DND-41 (cell line): ENCODE results near the gene OSBP2.

Experiments
- ATAC-seq: fragments of 200-7000 bp; cut with Tn5 transposase; 3 replicates; pipeline ENCODE4 v1.9.1; 2021; ENCODE audit warnings: low read depth; ENCODE audit not compliant: insufficient read depth
- DNase-seq: peaks from one replicate; pipeline ENCODE4 v3.0.0-alpha.2; 2020
- H2AFZ ChIP-seq: 2 replicates; pipeline ENCODE4 v1.6.0; 2012; ENCODE audit warnings: low read depth, low read length
- H3K27ac ChIP-seq: 2 replicates; pipeline ENCODE4 v1.5.1; 2012; ENCODE audit warnings: low read length, inconsistent platforms
- H3K27me3 ChIP-seq: fragments of 200-600 bp; sonication (generic); 2 replicates; pipeline ENCODE4 v1.6.0; 2012; ENCODE audit warnings: low read length, mild to moderate bottlenecking, inconsistent platforms; ENCODE audit not compliant: insufficient read depth, poor library complexity
- H3K36me3 ChIP-seq: 2 replicates; pipeline ENCODE4 v1.5.1; 2012; ENCODE audit warnings: low read length, inconsistent platforms; ENCODE audit not compliant: insufficient read depth
- H3K4me1 ChIP-seq: 2 replicates; pipeline ENCODE4 v1.5.1; 2012; ENCODE audit warnings: mild to moderate bottlenecking, low read length; ENCODE audit not compliant: insufficient read depth
- H3K4me2 ChIP-seq: 2 replicates; pipeline ENCODE4 v1.6.0; 2012; ENCODE audit warnings: mild to moderate bottlenecking, moderate library complexity, low read length, inconsistent platforms; ENCODE audit not compliant: insufficient read depth
- H3K4me3 ChIP-seq, 2 experiments: fragments of 200-600 bp in 1 of 2; shearing (Covaris generic) in 1 of 2; 2 replicates each; pipeline ENCODE4 v1.5.1; 2012 to 2016; ENCODE audit warnings: inconsistent platforms in 2 of 2, low read length in 2 of 2, mild to moderate bottlenecking in 2 of 2, low read depth in 1 of 2, moderate library complexity in 1 of 2
- H3K79me2 ChIP-seq: 2 replicates; pipeline ENCODE4 v1.6.0; 2012; ENCODE audit warnings: low read length, inconsistent platforms; ENCODE audit not compliant: insufficient read depth
- H3K9ac ChIP-seq: 2 replicates; pipeline ENCODE4 v1.6.0; 2012; ENCODE audit warnings: low read depth, mild to moderate bottlenecking, inconsistent platforms, low read length, moderate library complexity
- H3K9me3 ChIP-seq: 2 replicates; pipeline ENCODE4 v1.5.1; 2012; ENCODE audit warnings: low read length, moderate library complexity, mild to moderate bottlenecking, inconsistent platforms; ENCODE audit not compliant: insufficient read depth, severe bottlenecking
- H4K20me1 ChIP-seq: 2 replicates; pipeline ENCODE4 v1.6.0; 2012; ENCODE audit warnings: low read length; ENCODE audit not compliant: insufficient read depth
- CTCF ChIP-seq: IDR thresholded peaks from 2 replicates; pipeline ENCODE4 v1.5.1; 2012; ENCODE audit warnings: borderline replicate concordance, low read length, moderate library complexity, mild to moderate bottlenecking; ENCODE audit not compliant: poor library complexity, severe bottlenecking; ENCODE audit errors: extremely low read depth
- EZH2 ChIP-seq: IDR thresholded peaks from 3 replicates; pipeline ENCODE4 v1.6.1; 2012; ENCODE audit warnings: borderline replicate concordance, low read depth, mild to moderate bottlenecking, moderate library complexity, low read length, inconsistent platforms; ENCODE audit not compliant: severe bottlenecking

OSBP2 gene

GRCh38 chr22:30795118-30795517, 100.4 kb downstream of the OSBP2 start:
- no peak overlapping the region for H3K4me2 ChIP-seq
- no peak overlapping the region for H2AFZ ChIP-seq
- H3K9me3 ChIP-seq: no peaks in the 10 kb centered on the region
- H3K79me2 ChIP-seq: no peaks in the 10 kb centered on the region
- H3K27ac ChIP-seq: no peak overlapping the region
- DNase-seq (no peak), ATAC-seq (no peak)
- H3K27me3 ChIP-seq: no peaks in the 10 kb centered on the region
- H3K4me1 ChIP-seq: no peaks in the 10 kb centered on the region
- TF ChIP-seq EZH2 (no peak), CTCF (no peak)
- no peaks in the 10 kb centered on the region for H4K20me1 ChIP-seq
- H3K9ac ChIP-seq: no peak overlapping the region
- H3K36me3 ChIP-seq: no peaks in the 10 kb centered on the region
- no peak overlapping the region for H3K4me3 ChIP-seq

DNA sequence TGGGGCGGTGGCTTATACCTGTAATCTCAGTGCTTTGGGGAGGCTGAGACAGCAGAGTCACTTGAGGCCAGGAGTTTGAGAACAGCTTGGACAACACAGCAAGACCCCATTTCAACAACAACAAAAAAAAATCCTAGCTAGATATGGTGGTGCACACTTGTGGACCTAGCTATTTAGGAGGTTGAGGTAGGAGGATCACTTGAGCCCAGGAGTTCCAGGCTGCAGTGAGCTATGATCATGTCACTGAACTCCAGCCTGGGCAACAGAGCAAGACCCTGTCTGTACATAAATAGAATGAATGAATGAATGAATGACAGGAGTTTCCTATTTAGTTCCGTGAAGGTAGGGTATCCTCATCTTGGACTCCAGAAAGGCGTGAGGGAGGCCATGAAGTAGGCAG, 107.0 kb downstream of the OSBP2 start:
- Histone ChIP-seq H2AFZ (no peak overlapping the region), H3K27me3 (peaks cover 2% of the 10 kb centered on the region), H3K4me3 (no peak overlapping the region), H4K20me1 (peaks cover 5% of the 10 kb centered on the region), H3K4me2 (no peak overlapping the region), H3K36me3 (no peaks in the 10 kb centered on the region), H3K27ac (no peak overlapping the region), H3K9me3 (no peaks in the 10 kb centered on the region), H3K79me2 (no peaks in the 10 kb centered on the region), H3K4me1 (no peaks in the 10 kb centered on the region), H3K9ac (no peak overlapping the region)
- TF ChIP-seq EZH2 (no peak), CTCF (no peak)
- ATAC-seq: no peak
- no peak for DNase-seq

DNA sequence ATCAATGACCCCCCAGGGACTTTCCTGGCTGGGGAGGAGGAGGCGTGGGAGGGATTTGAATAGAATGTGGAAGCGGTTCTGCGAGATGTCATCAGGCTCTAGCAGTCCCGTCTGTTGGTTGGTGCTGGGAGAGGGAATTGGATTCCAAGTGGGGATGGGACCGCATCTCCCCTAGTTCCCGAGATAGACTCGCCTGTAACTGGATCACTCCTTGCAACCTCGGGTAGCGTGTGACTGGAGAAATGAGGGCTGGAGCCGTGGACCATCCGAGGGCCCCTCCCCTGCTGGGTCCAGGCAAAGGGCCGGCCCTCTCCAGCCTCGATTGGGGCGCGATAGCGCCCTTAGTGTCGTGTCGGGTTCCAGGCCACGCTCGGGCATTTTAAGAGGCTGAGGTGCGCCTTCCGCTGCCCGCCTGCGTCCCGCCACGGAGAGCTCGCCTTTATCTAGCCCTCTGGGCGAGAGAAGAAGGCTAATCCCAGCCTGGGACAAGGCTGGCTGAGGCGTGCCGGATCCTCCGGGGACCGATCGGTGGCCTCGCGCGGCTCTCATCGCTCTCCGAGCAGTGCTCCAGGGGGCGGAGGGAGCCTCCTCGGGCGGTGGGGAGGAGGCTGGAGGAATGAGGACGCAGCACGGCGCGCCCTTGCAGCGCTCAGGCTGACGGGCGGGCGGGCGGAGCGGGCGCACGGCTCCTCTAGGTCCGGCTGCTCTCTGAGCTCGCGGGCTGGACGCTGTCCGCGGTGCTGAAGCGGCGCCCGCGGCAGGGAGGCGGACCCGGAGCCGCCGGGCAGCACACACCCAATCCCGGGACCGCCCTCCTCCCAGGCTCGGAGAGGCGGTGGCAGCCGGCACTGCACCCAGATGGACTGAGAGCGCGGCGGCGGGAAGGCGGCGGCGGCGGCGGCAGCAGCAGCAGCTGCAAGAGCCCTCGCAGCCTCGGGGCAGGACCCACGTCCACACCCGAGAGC, 107.8 kb downstream of the OSBP2 start:
- no peak overlapping the region for H3K4me2 ChIP-seq
- peaks cover 2% of the 10 kb centered on the region for H3K27me3 ChIP-seq
- H3K4me3 ChIP-seq: no peak overlapping the region
- H2AFZ ChIP-seq: no peak overlapping the region
- H4K20me1 ChIP-seq: peaks cover 9% of the 10 kb centered on the region
- TF ChIP-seq CTCF (no peak), EZH2 (no peak)
- H3K9me3 ChIP-seq: no peaks in the 10 kb centered on the region
- ATAC-seq (peak; percentile 97), DNase-seq (peak; percentile 75)
- H3K36me3 ChIP-seq: no peaks in the 10 kb centered on the region
- H3K79me2 ChIP-seq: no peaks in the 10 kb centered on the region
- H3K9ac ChIP-seq: no peak overlapping the region
- H3K27ac ChIP-seq: no peak overlapping the region
- no peaks in the 10 kb centered on the region for H3K4me1 ChIP-seq
